ENCODE results near the gene HS3ST5. TPM values are rescaled to one million over a fixed set of nuclear protein-coding genes. Genes with fewer than 3 reads are reported as not detected.
"Not testable (repeated sequence)": the region's sequence is repeated elsewhere in the genome, so short reads cannot be mapped to it uniquely, and the experiment has no call there.

HS3ST5 gene
- total RNA-seq, 3 donors from 2014 or later (not counting 1 experiment from before 2014, with no cell fraction given): not detected

GRCh38 chr6:114218437-114219340 lies 124.1 kb downstream of the HS3ST5 start:
- 74% methylated on average over 5 of the region's 8 CpGs for WGBS (ENCODE audit: insufficient coverage)
- no peak overlapping the region for H3K4me3 Mint-ChIP-seq

GRCh38 chr6:114217996-114218395 lies 124.8 kb downstream of the HS3ST5 start:
- H3K27me3 Mint-ChIP-seq (ENCODE audit: low read depth in 2 of 2); H3K4me1 ChIP-seq (ENCODE audit: control insufficient read depth, insufficient read depth, low read length); H3K36me3 Mint-ChIP-seq; H3K27ac Mint-ChIP-seq; DNase-seq; H3K9me3 Mint-ChIP-seq; ATAC-seq; H3K36me3 ChIP-seq (ENCODE audit: control insufficient read depth, insufficient read depth, low read length); H3K27me3 ChIP-seq (ENCODE audit: control insufficient read depth, insufficient read depth, low read length); H3K9me3 ChIP-seq (ENCODE audit: control insufficient read depth, insufficient read depth, low read length); H3K27ac ChIP-seq (ENCODE audit: low read length); H3K4me3 Mint-ChIP-seq; intact Hi-C loops (cut with micrococcal nuclease); H3K4me3 ChIP-seq (ENCODE audit: low read length); H3K4me1 Mint-ChIP-seq: not testable (repeated sequence)
- whole genome bisulfite sequencing (ENCODE audit: insufficient coverage): 73% methylated on average over 10 of the region's 10 CpGs

More at GRCh38 chr6:114218437-114219340, 124.1 kb downstream of the HS3ST5 start:
- H3K27ac Mint-ChIP-seq: no peak overlapping the region
- Histone ChIP-seq H3K9me3 (ENCODE audit: control insufficient read depth, insufficient read depth, low read length) (no peaks in the 10 kb centered on the region), H3K4me3 (ENCODE audit: low read length) (no peak overlapping the region), H3K27me3 (ENCODE audit: control insufficient read depth, insufficient read depth, low read length) (no peaks in the 10 kb centered on the region), H3K36me3 (ENCODE audit: control insufficient read depth, insufficient read depth, low read length) (no peaks in the 10 kb centered on the region), H3K4me1 (ENCODE audit: control insufficient read depth, insufficient read depth, low read length) (no peaks in the 10 kb centered on the region), H3K27ac (ENCODE audit: low read length) (no peak overlapping the region)
- no peak for TF ChIP-seq CTCF (IDR thresholded peaks at IDR 0.05)
- no peaks in the 10 kb centered on the region for H3K27me3 Mint-ChIP-seq (ENCODE audit: low read depth in 2 of 2)
- DNase-seq: no peak
- intact Hi-C loops (cut with micrococcal nuclease): no loop called here
- H3K9me3 Mint-ChIP-seq: peaks cover 3 to 6% of the 10 kb centered on the region in 2 donors
- no peaks in the 10 kb centered on the region for H3K4me1 Mint-ChIP-seq
- peaks cover 7% of the 10 kb centered on the region for H3K36me3 Mint-ChIP-seq
- ATAC-seq: no peak

GRCh38 chr6:114216789-114217467 lies 125.9 kb downstream of the HS3ST5 start:
- Mint-ChIP-seq H3K27ac (no peak overlapping the region), H3K27me3 (ENCODE audit: low read depth in 2 of 2) (no peaks in the 10 kb centered on the region), H3K4me1 (no peaks in the 10 kb centered on the region), H3K9me3 (peaks cover 6 to 8% of the 10 kb centered on the region in 2 donors), H3K4me3 (no peak overlapping the region), H3K36me3 (peaks cover 7% of the 10 kb centered on the region)
- TF ChIP-seq CTCF (IDR thresholded peaks at IDR 0.05): no peak
- H3K27ac ChIP-seq (ENCODE audit: low read length): no peak overlapping the region
- ATAC-seq (no peak), DNase-seq (no peak)
- no peak overlapping the region for H3K4me3 ChIP-seq (ENCODE audit: low read length)
- no peaks in the 10 kb centered on the region for H3K9me3 ChIP-seq (ENCODE audit: control insufficient read depth, insufficient read depth, low read length)
- H3K36me3 ChIP-seq (ENCODE audit: control insufficient read depth, insufficient read depth, low read length): no peaks in the 10 kb centered on the region
- WGBS (ENCODE audit: insufficient coverage): 78% methylated on average over 2 of the region's 3 CpGs
- H3K27me3 ChIP-seq (ENCODE audit: control insufficient read depth, insufficient read depth, low read length): no peaks in the 10 kb centered on the region
- no peaks in the 10 kb centered on the region for H3K4me1 ChIP-seq (ENCODE audit: control insufficient read depth, insufficient read depth, low read length)
- intact Hi-C loops (cut with micrococcal nuclease): no loop called here

GRCh38 chr6:114210467-114210866 lies 132.4 kb downstream of the HS3ST5 start:
- intact Hi-C loops (cut with micrococcal nuclease): no loop called here
- Mint-ChIP-seq H3K27me3 (ENCODE audit: low read depth in 2 of 2) (no peaks in the 10 kb centered on the region), H3K4me1 (no peaks in the 10 kb centered on the region), H3K4me3 (no peak overlapping the region), H3K9me3 (peaks cover 8 to 10% of the 10 kb centered on the region in 2 donors), H3K27ac (no peak overlapping the region), H3K36me3 (peaks cover 7% of the 10 kb centered on the region)
- 90% methylated on average over 4 of the region's 4 CpGs for WGBS (ENCODE audit: insufficient coverage)
- no peak for TF ChIP-seq CTCF (IDR thresholded peaks at IDR 0.05)
- no peak for ATAC-seq
- no peak overlapping the region for H3K27ac ChIP-seq (ENCODE audit: low read length)
- H3K9me3 ChIP-seq (ENCODE audit: control insufficient read depth, insufficient read depth, low read length): no peaks in the 10 kb centered on the region
- H3K27me3 ChIP-seq (ENCODE audit: control insufficient read depth, insufficient read depth, low read length): no peaks in the 10 kb centered on the region
- no peaks in the 10 kb centered on the region for H3K36me3 ChIP-seq (ENCODE audit: control insufficient read depth, insufficient read depth, low read length)
- no peak overlapping the region for H3K4me3 ChIP-seq (ENCODE audit: low read length)
- no peak for DNase-seq
- H3K4me1 ChIP-seq (ENCODE audit: control insufficient read depth, insufficient read depth, low read length): no peaks in the 10 kb centered on the region
